Stimulated activated CD8-positive, alpha-beta memory T cell treated with anti-CD3 and anti-CD28 coated beads, Interleukin-4, amount 100 ng/mL, for 24 hours (primary cell): Measurements from ENCODE around the gene ZNF366.
"Not testable (repeated sequence)": the region's sequence is repeated elsewhere in the genome, so short reads cannot be mapped to it uniquely, and the experiment has no call there.

Experiments
- DNase-seq: peaks from one replicate; pipeline ENCODE4 v3.0.0-alpha.2; 2020; ENCODE audit warnings: low read depth

Gene ZNF366

DNA sequence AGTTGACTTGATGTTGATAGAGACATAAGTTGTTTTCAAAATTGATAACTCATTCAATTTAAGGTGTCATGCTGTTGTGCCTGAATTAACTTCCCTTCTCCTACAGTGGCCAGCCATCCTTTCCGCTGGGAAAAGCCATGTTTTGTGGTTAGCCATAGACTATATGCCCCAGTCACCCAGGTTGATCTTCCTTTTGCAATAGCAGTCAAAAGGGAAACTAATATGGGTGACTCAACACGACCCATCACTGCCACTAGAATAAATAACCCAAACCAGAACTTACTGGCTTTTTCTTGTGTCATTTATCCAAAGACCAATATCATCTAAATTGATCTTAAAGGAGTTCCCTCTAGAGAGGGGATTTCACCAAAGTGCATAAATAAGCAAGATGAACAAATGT, 99.7 kb downstream of the ZNF366 start:
- DNase-seq = no peak

- no peak for DNase-seq
Observed at GRCh38 chr5:72407078-72407477, 100.1 kb downstream of the ZNF366 start.

GRCh38 chr5:72404771-72405170, 102.4 kb downstream of the ZNF366 start:
- not testable (repeated sequence) for DNase-seq

GRCh38 chr5:72402959-72403628, 104.1 kb downstream of the ZNF366 start:
- no peak for DNase-seq

- no peak for DNase-seq
Observed at GRCh38 chr5:72402381-72402890, 104.8 kb downstream of the ZNF366 start.

DNA sequence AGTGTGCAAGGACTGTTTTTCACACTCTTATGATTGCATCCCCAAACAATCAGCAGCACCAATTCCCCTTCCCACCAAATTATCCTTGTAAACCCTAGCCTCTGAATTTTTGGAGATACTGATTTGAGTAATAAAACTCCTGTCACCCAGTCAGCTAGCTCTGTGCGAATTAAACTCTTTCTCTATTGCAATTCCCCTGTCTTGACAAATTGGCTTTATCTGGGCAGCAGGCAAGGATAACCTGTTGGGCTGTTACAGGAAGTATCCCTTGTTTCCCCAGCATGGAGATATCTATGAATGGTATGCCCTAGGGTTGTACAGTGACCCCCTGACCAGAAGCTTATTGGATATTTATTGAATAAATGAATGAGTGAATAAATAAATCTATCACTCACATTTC, 106.3 kb downstream of the ZNF366 start:
- DNase-seq = no peak

- no peak for DNase-seq
Observed at GRCh38 chr5:72397836-72398235, 109.4 kb downstream of the ZNF366 start.

DNA sequence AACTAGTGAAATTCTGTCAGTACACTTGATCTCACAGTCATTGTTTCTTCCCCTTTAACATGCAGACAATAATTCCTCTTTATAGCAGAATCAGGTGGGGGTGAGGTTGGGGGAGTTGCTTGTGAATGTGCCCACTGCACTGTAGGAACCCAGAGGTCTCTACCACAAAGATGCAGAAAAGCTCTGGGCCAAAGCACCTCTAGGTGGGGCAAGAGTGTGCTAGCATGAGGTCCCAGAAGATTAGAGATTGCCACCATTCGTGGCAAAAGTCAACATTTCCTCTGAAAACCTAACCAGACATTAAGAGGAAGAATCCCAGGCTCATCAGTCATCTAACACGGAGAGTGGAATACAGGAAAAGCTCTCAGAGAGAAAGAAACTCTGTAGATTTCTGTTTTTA, 112.5 kb downstream of the ZNF366 start:
- DNase-seq = no peak

DNA sequence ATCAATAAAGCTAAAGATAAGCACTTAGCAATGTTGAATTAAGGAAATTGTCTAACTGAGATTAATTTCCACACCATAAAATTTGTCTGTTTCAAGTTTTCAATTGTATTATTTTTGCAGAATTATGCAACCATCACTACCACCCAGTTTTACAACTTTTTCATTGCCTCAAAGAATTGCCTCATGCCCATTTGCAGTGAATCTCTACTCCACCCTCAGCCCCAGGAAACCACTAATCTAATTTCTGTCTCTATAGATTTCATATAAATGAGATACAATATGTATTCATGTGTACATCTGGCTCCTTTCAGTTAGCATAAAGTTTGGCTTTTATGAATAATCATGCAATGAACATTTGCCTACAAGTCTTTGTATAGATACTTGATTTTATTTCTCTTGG, 114.2 kb downstream of the ZNF366 start:
- DNase-seq = no peak
